ENCODE measurements around the gene SLC4A1.

DNA sequence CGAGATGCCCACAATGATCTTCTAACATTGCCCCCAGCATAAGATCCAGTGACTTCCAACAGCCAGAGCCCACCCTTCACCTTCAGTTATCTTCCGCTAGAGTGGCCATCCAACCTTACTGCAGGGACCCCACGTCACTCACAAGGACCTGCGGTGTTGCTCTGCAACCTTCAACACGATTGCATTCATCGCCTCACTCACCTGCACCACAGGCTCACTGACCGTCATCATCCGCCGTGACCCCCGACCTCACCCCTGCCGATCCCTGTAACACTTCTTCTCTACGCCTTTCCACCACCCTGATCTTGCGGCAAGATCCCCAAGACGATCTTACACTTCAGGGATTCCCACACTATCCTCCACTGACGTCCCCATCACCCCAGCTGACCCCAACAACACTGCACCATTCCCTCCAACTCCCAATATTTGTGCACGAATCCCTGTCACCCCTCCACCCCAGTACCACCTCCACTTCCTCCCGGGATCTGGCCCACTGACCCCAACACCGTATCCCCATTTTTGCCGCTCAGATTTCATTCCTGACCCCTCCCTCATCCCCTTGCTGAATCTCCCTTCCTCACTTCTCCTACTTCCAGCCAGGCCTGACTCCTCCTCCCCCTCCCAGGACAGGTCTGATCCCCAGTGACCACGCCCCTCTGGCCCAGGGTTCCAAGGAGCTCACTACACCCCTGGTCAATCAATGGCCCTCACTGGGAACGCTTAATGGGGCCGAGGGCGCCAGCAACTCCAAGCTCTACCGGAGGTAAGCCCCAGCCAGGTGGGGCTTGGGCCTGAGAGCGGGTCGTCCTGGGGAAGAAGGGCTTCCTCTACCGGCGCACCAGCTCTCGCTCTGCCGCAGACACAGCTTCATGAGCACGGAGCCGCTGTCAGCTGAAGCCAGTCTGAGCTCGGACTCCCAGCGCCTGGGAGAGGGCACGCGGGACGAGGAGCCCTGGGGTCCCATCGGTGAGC, 48.1 kb upstream of the SLC4A1 start:
- TF ChIP-seq POLR2AphosphoS5 (IDR thresholded peaks at IDR 0.05) (no peak), POLR2A (IDR thresholded peaks at IDR 0.05) (no peak)
- TF ChIP-seq, protein P1, sequence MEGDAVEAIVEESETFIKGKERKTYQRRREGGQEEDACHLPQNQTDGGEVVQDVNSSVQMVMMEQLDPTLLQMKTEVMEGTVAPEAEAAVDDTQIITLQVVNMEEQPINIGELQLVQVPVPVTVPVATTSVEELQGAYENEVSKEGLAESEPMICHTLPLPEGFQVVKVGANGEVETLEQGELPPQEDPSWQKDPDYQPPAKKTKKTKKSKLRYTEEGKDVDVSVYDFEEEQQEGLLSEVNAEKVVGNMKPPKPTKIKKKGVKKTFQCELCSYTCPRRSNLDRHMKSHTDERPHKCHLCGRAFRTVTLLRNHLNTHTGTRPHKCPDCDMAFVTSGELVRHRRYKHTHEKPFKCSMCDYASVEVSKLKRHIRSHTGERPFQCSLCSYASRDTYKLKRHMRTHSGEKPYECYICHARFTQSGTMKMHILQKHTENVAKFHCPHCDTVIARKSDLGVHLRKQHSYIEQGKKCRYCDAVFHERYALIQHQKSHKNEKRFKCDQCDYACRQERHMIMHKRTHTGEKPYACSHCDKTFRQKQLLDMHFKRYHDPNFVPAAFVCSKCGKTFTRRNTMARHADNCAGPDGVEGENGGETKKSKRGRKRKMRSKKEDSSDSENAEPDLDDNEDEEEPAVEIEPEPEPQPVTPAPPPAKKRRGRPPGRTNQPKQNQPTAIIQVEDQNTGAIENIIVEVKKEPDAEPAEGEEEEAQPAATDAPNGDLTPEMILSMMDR (IDR thresholded peaks at IDR 0.05): no peak
